OCI-LY1 (cell line): ENCODE results near the gene BRCA1.

ENCODE experiments used
- CTCF ChIP-seq: fragments of 200-600 bp; sonication (generic), shearing (Covaris generic); IDR thresholded peaks from 2 replicates; pipeline ENCODE4 v1.5.1; 2017; ENCODE audit warnings: mild to moderate bottlenecking, antibody characterized with exemption, low read length, moderate library complexity, mixed read lengths
- EZH2 ChIP-seq: fragments of 200-600 bp; sonication (generic), shearing (Covaris generic); IDR thresholded peaks from 2 replicates; pipeline ENCODE4 v1.8.0; 2017; ENCODE audit warnings: borderline replicate concordance, mixed run types, mild to moderate bottlenecking, antibody characterized with exemption, low read length, moderate library complexity, mixed read lengths

DNA sequence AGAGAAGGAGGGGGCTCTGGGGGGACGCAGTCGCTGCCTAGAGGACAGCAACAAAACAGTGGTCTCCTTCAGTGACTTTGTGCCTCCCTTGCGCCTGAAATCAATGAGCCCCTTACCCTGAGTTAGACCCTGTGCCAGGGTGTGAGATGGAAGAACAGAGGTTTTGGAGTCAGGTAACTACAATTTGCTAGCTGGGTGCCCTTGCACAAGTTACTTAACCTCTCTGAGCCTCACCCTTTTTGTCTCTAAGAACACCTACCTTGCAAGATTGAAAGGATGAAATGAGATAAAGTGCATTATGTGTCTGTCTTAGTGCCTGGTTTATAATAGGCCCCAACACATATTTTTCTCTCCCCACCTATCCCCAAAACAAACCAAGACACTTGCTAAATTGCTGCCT lies 90.3 kb downstream of the BRCA1 start:
- TF ChIP-seq CTCF (no peak), EZH2 (no peak)
